8988T (cell line): ENCODE measurements around the gene HAGH.

Source experiments
- DNase-seq: peaks from one replicate; pipeline ENCODE4 v3.0.0; 2011

HAGH gene

GRCh38 chr16:1831186-1832075 is 4.8 kb upstream of the HAGH start:
- DNase-seq = no peak

- no peak for DNase-seq
Measured at GRCh38 chr16:1830213-1830612, 3.6 kb upstream of the HAGH start.

- DNase-seq = no peak
Measured at GRCh38 chr16:1828645-1829410, 2.2 kb upstream of the HAGH start.

- DNase-seq = peak; percentile 65
Measured at GRCh38 chr16:1825864-1826690, 548 bp downstream of the HAGH start.

- DNase-seq = no peak
Measured at GRCh38 chr16:1825381-1825863, 1.2 kb downstream of the HAGH start.

GRCh38 chr16:1823821-1824220 is 2.8 kb downstream of the HAGH start:
- DNase-seq = peak; percentile 76

GRCh38 chr16:1822801-1823200 is 3.8 kb downstream of the HAGH start:
- DNase-seq = no peak

GRCh38 chr16:1821861-1822611 is 4.6 kb downstream of the HAGH start:
- no peak for DNase-seq

GRCh38 chr16:1820946-1821290 is 5.7 kb downstream of the HAGH start:
- DNase-seq = no peak

- no peak for DNase-seq
Measured at GRCh38 chr16:1820096-1820945, 6.3 kb downstream of the HAGH start.

GRCh38 chr16:1819611-1820010 is 7.0 kb downstream of the HAGH start:
- DNase-seq = no peak

GRCh38 chr16:1818873-1819525 is 7.6 kb downstream of the HAGH start:
- DNase-seq = no peak

- no peak for DNase-seq
Measured at GRCh38 chr16:1818204-1818872, 8.3 kb downstream of the HAGH start.

- DNase-seq = no peak
Measured at GRCh38 chr16:1817716-1818115, 8.9 kb downstream of the HAGH start.

- DNase-seq = no peak
Measured at GRCh38 chr16:1817276-1817589, 9.4 kb downstream of the HAGH start.

GRCh38 chr16:1816396-1817275 is 10.0 kb downstream of the HAGH start:
- no peak for DNase-seq

- no peak for DNase-seq
Measured at GRCh38 chr16:1815461-1815860, 11.2 kb downstream of the HAGH start.

- peak; percentile 59 for DNase-seq
Measured at GRCh38 chr16:1812732-1813163, 13.9 kb downstream of the HAGH start.

GRCh38 chr16:1810536-1810935 is 16.1 kb downstream of the HAGH start:
- no peak for DNase-seq
